ENCODE measurements around the gene SMTN. TPM values are rescaled to one million over a fixed set of nuclear protein-coding genes. Genes with fewer than 3 reads are reported as not detected.
A peak's percentile ranks its signal among the peaks of the same experiment; 100 is the strongest.
"Not testable (repeated sequence)": the region's sequence is repeated elsewhere in the genome, so short reads cannot be mapped to it uniquely, and the experiment has no call there.

SMTN gene
- total RNA-seq, 1 experiment from 2014 or later: 68.8 TPM

DNA sequence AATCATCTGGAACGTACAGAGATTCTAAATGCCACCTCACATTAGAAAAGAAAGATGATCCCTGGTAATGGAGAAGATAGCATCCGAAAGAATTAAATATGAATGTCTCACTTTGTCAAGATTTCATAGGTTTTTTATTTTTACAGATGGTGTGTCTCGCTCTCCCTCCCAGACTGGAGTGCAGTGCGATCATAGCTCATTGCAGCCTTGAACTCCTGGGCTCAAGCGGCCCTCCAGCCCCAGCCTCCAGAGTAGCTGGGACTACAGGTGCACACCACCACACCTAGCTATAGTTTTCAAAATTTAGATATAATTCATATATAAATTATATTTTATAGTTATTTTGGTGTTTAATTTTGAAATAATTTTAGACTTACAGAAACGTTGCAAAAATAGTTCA, 16.7 kb upstream of the SMTN start:
- ChIA-PET POLR2A (ENCODE audit: unreplicated experiment) (interaction anchor here (0.6 to 1.2 kb wide), 5 partner anchors 11 to 621 kb away, joined by 3 to 12 read pairs (median 6); partner anchors contain the start of genes MORC2 and SMTN), CTCF (interaction anchor here (1.1 to 1.2 kb wide), 3 partner anchors 16 to 117 kb away, joined by 3 to 6 read pairs (median 4); partner anchors contain the start of gene SMTN)
- intact Hi-C loops (cut with micrococcal nuclease; ENCODE audit: unreplicated experiment): no loop called here
- no peaks in the 10 kb centered on the region for H3K27me3 ChIP-seq (ENCODE audit: insufficient read depth, low read depth)
- H2AFZ ChIP-seq: peak overlapping the region; percentile 91
- H3K27ac ChIP-seq: no peak overlapping the region
- H3K9me3 ChIP-seq (ENCODE audit: insufficient read depth, low read depth): no peaks in the 10 kb centered on the region
- no peak for TF ChIP-seq EZH2 (IDR thresholded peaks at IDR 0.05; ENCODE audit: low read depth)
- TF ChIP-seq, protein P1, sequence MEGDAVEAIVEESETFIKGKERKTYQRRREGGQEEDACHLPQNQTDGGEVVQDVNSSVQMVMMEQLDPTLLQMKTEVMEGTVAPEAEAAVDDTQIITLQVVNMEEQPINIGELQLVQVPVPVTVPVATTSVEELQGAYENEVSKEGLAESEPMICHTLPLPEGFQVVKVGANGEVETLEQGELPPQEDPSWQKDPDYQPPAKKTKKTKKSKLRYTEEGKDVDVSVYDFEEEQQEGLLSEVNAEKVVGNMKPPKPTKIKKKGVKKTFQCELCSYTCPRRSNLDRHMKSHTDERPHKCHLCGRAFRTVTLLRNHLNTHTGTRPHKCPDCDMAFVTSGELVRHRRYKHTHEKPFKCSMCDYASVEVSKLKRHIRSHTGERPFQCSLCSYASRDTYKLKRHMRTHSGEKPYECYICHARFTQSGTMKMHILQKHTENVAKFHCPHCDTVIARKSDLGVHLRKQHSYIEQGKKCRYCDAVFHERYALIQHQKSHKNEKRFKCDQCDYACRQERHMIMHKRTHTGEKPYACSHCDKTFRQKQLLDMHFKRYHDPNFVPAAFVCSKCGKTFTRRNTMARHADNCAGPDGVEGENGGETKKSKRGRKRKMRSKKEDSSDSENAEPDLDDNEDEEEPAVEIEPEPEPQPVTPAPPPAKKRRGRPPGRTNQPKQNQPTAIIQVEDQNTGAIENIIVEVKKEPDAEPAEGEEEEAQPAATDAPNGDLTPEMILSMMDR (conservative IDR thresholded peaks at IDR 0.05): no peak
- DNase-seq: no peak
- H3F3A ChIP-seq (ENCODE audit: insufficient read depth, low read depth): peaks cover 15% of the 10 kb centered on the region; the same call in 1 of the 2 replicates
- TSS peak; percentile 40 for BruUV-seq (replicated peaks)
- peak overlapping the region; percentile 51 for H3K4me2 ChIP-seq
- no peaks in the 10 kb centered on the region for H3K79me2 ChIP-seq (ENCODE audit: low read depth)
- peak overlapping the region; percentile 57 for H3K4me3 ChIP-seq
- no peaks in the 10 kb centered on the region for H3K36me3 ChIP-seq (ENCODE audit: low read depth)
- H3K4me1 ChIP-seq (replicated peaks; ENCODE audit: insufficient read depth): peaks cover 16% of the 10 kb centered on the region
- no peaks in the 10 kb centered on the region for H3K9me2 ChIP-seq (ENCODE audit: insufficient read depth)
- H4K20me1 ChIP-seq (ENCODE audit: insufficient read depth): no peaks in the 10 kb centered on the region

DNA sequence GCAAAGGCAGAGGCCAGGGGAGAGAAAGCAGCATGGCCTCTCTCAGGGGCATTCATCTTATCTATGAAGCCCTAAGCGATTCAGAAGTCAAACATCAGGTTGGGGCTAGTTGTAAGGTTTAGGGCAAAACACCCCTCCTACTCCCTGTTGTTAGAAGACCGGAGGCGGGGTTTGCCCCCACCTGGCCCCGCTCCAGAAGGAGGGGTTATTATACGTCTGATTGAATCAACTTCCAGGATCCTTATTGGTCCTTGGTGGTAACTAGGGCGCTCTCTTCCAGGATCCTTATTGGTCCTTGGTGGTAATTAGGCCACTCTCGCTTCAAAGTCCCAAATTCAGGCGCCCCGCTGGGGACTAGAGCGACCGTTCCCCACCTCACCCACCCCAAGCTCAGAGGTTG, 12.1 kb upstream of the SMTN start:
- Histone ChIP-seq H2AFZ (no peak overlapping the region), H3K79me2 (ENCODE audit: low read depth) (no peaks in the 10 kb centered on the region), H3K9me3 (ENCODE audit: insufficient read depth, low read depth) (no peaks in the 10 kb centered on the region), H3K9me2 (ENCODE audit: insufficient read depth) (no peaks in the 10 kb centered on the region), H3K4me2 (no peak overlapping the region), H3K27me3 (ENCODE audit: insufficient read depth, low read depth) (no peaks in the 10 kb centered on the region), H4K20me1 (ENCODE audit: insufficient read depth) (no peaks in the 10 kb centered on the region), H3K4me1 (replicated peaks; ENCODE audit: insufficient read depth) (peaks cover 6% of the 10 kb centered on the region; the same call in 1 of the 2 replicates), H3K27ac (no peak overlapping the region), H3F3A (ENCODE audit: insufficient read depth, low read depth) (no peaks in the 10 kb centered on the region), H3K36me3 (ENCODE audit: low read depth) (no peaks in the 10 kb centered on the region), H3K4me3 (no peak overlapping the region)
- no peak for DNase-seq
- ChIA-PET POLR2A (ENCODE audit: unreplicated experiment) (no interaction called here), CTCF (no interaction called here)
- no peak for TF ChIP-seq EZH2 (IDR thresholded peaks at IDR 0.05; ENCODE audit: low read depth)
- intact Hi-C loops (cut with micrococcal nuclease; ENCODE audit: unreplicated experiment): no loop called here
- BruUV-seq (replicated peaks): no TSS peak

DNA sequence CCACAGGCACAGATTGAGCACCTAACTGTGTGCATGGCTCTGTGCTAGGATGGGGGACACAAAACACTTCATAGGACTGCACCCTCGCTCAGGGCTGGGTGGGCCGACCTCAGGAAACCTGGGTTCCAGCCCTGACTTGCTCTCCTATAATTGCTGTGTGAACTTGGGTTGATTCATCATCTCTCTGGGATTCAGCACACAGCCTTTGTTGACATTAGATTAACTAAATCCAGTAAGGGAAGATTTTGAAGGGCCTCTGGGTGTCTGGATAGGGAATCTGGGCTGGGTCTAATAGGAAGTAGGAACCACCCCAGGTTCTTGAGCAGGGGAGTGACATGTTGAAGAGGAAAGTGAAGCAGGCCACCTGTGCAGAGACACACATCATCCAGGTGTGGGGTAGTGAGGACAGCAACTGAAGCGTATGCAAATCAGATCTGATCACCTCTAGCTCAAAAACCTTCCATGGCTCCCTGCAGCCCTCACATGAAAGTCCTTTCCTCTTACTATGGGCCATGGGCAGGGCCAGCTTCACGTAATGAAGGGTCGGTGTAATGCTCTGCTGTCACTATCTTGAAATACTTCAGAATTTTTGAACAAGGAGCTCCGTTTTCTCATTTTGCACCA, 11.3 kb upstream of the SMTN start:
- DNase-seq; POLR2A ChIA-PET (ENCODE audit: unreplicated experiment); H3K9me2 ChIP-seq (ENCODE audit: insufficient read depth); BruUV-seq (replicated peaks); H3K27me3 ChIP-seq (ENCODE audit: insufficient read depth, low read depth); H3K27ac ChIP-seq; H3K4me2 ChIP-seq; H3K36me3 ChIP-seq (ENCODE audit: low read depth); H3F3A ChIP-seq (ENCODE audit: insufficient read depth, low read depth); H3K4me1 ChIP-seq (replicated peaks; ENCODE audit: insufficient read depth); intact Hi-C loops (cut with micrococcal nuclease; ENCODE audit: unreplicated experiment); H3K9me3 ChIP-seq (ENCODE audit: insufficient read depth, low read depth); H3K4me3 ChIP-seq; H2AFZ ChIP-seq; CTCF ChIA-PET; H3K79me2 ChIP-seq (ENCODE audit: low read depth); H4K20me1 ChIP-seq (ENCODE audit: insufficient read depth): not testable (repeated sequence)

DNA sequence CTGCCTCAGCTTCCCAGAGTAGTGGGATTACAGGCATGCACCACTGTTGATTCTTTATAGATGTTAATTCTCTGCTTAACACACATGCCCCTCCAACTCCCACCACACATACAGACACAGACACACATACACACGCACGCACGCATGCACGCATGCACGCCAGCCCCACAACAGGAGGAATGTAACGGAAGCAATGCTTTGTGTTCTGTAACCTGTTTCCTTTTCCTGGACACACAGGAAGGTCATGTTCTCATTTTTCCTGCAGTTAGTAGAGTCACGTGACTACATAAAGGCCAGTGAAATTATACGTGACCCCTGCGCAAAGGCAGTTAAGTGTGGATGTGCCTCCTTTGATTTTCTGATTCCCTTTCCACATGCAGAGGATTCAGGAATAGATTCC, 8.0 kb upstream of the SMTN start:
- H4K20me1 ChIP-seq (ENCODE audit: insufficient read depth); H3K36me3 ChIP-seq (ENCODE audit: low read depth); H3K4me1 ChIP-seq (replicated peaks; ENCODE audit: insufficient read depth); H3K9me3 ChIP-seq (ENCODE audit: insufficient read depth, low read depth); H2AFZ ChIP-seq; H3K79me2 ChIP-seq (ENCODE audit: low read depth); H3K4me2 ChIP-seq; H3K9me2 ChIP-seq (ENCODE audit: insufficient read depth); POLR2A ChIA-PET (ENCODE audit: unreplicated experiment); H3F3A ChIP-seq (ENCODE audit: insufficient read depth, low read depth); CTCF ChIA-PET; BruUV-seq (replicated peaks); DNase-seq; H3K27ac ChIP-seq; H3K4me3 ChIP-seq; H3K27me3 ChIP-seq (ENCODE audit: insufficient read depth, low read depth); intact Hi-C loops (cut with micrococcal nuclease; ENCODE audit: unreplicated experiment): not testable (repeated sequence)

DNA sequence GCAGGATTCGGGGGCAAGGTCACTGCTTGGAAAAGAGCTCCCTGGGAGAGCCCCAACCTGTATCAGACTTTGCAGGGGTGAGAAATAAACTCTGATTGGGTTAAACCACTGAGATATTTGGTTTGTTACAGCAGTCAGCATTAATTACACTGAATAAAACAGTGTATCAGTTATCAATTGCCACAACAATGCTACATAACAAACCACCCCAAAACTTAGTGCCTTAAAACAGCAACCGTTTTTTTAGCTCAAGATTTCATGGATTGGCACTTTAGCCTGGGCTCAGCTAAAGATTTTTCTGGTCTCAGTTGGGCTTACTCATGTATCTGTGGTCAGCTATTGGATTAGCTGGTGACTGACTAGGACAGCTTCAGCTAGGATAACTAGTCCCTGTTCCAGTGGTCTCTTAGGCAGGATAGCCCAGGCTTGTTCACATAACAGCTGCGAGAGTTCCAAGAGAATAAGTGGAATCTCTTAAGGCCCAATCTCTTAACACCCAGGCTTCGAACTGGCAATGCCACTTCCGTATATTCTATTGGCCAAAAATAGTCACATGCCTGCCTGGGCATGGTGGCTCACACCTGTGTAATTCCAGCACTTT, 7.5 kb upstream of the SMTN start:
- H3K9me3 ChIP-seq (ENCODE audit: insufficient read depth, low read depth); H4K20me1 ChIP-seq (ENCODE audit: insufficient read depth); H3K4me2 ChIP-seq; H2AFZ ChIP-seq; POLR2A ChIA-PET (ENCODE audit: unreplicated experiment); DNase-seq; H3K36me3 ChIP-seq (ENCODE audit: low read depth); intact Hi-C loops (cut with micrococcal nuclease; ENCODE audit: unreplicated experiment); H3F3A ChIP-seq (ENCODE audit: insufficient read depth, low read depth); H3K79me2 ChIP-seq (ENCODE audit: low read depth); H3K9me2 ChIP-seq (ENCODE audit: insufficient read depth); H3K4me1 ChIP-seq (replicated peaks; ENCODE audit: insufficient read depth); H3K27ac ChIP-seq; H3K4me3 ChIP-seq; H3K27me3 ChIP-seq (ENCODE audit: insufficient read depth, low read depth); BruUV-seq (replicated peaks): not testable (repeated sequence)
- CTCF ChIA-PET: interaction anchor here (0.6 kb wide), 1 partner anchor 9 kb away, joined by 3 read pairs; no protein-coding TSS in a partner anchor
